HEK293 (cell line): ENCODE measurements around the gene CDCA4.

Experiments used
- CTCF ChIP-seq: fragments of 450-650 bp; formaldehyde crosslinking; IDR thresholded peaks from 2 replicates; pipeline ENCODE4 v1.5.1; 2016; ENCODE audit warnings: missing biosample characterization, missing genetic modification characterization
- KLF1 ChIP-seq: fragments of 450-650 bp; formaldehyde crosslinking; IDR thresholded peaks from 2 replicates; pipeline ENCODE4 v1.5.1; 2016; ENCODE audit warnings: missing biosample characterization, missing genetic modification characterization
- PRDM1 ChIP-seq: fragments of 450-650 bp; formaldehyde crosslinking; IDR thresholded peaks from 2 replicates; pipeline ENCODE4; 2016; ENCODE audit warnings: missing biosample characterization, missing genetic modification characterization
- ZBTB7A ChIP-seq: fragments of 450-650 bp; formaldehyde crosslinking; IDR thresholded peaks from 2 replicates; pipeline ENCODE4 v1.5.1; 2016; ENCODE audit warnings: low read depth, missing biosample characterization, missing genetic modification characterization
- ZNF132 ChIP-seq: fragments of 450-650 bp; formaldehyde crosslinking; IDR thresholded peaks from 2 replicates; pipeline ENCODE4 v1.5.1; 2017; ENCODE audit warnings: missing biosample characterization, missing genetic modification characterization, borderline replicate concordance
- ZNF19 ChIP-seq: fragments of 450-650 bp; formaldehyde crosslinking; IDR thresholded peaks from 2 replicates; pipeline ENCODE4; 2016; ENCODE audit warnings: missing biosample characterization, missing genetic modification characterization, low read depth
- ZNF426 ChIP-seq: fragments of 450-650 bp; formaldehyde crosslinking; IDR thresholded peaks from 2 replicates; pipeline ENCODE4 v1.5.1; 2017; ENCODE audit warnings: missing biosample characterization, missing genetic modification characterization, mild to moderate bottlenecking, inconsistent platforms, moderate library complexity
- ZNF518A ChIP-seq: fragments of 450-650 bp; formaldehyde crosslinking; conservative IDR thresholded peaks from 2 replicates; pipeline ENCODE4 v1.5.1; 2016; ENCODE audit warnings: low read depth, missing biosample characterization, missing genetic modification characterization
- ZNF639 ChIP-seq: fragments of 450-650 bp; formaldehyde crosslinking; IDR thresholded peaks from 2 replicates; pipeline ENCODE4 v1.5.1; 2016; ENCODE audit warnings: missing biosample characterization, missing genetic modification characterization

- TF ChIP-seq CTCF, result no peak
- TF ChIP-seq ZNF19 (tag by site-specific recombination), result no peak
- no peak for TF ChIP-seq ZNF518A (tag by site-specific recombination)
- TF ChIP-seq ZNF132 (tag by site-specific recombination), result no peak
- TF ChIP-seq ZNF426 (tag by site-specific recombination), result no peak
- TF ChIP-seq KLF1 (tag by site-specific recombination), result no peak
- peak; percentile 93 for TF ChIP-seq PRDM1 (tag by site-specific recombination)
- TF ChIP-seq ZNF639 (tag by site-specific recombination), result no peak
- no peak for TF ChIP-seq ZBTB7A
Observed at GRCh38 chr14:105026033-105026785, 5.3 kb upstream of the CDCA4 start.
